K562 (cell line): ENCODE data around the gene PLEKHN1. TPM values are rescaled to one million over a fixed set of nuclear protein-coding genes. Genes with fewer than 3 reads are reported as not detected.

Experiments used
- AFF1 ChIP-seq, 2 experiments: fragments of 450-650 bp; IDR thresholded peaks; 2 replicates each; pipeline ENCODE4 v1.6.1; 2018; ENCODE audit warnings: mild to moderate bottlenecking in 2 of 2, low read depth in 1 of 2; ENCODE audit not compliant: partially characterized antibody in 2 of 2
- ATF7 ChIP-seq: fragments of 450-650 bp; IDR thresholded peaks from 2 replicates; pipeline ENCODE4 v1.7.1; 2014; ENCODE audit warnings: mild to moderate bottlenecking, moderate library complexity
- CHD1 ChIP-seq: fragments of 200-600 bp; sonication (generic); IDR thresholded peaks from one replicate; pipeline ENCODE4 v1.6.1; 2012; ENCODE audit warnings: mild to moderate bottlenecking, moderate library complexity, low read length, inconsistent platforms
- DPF2 ChIP-seq: fragments of 450-650 bp; IDR thresholded peaks from 2 replicates; pipeline ENCODE4 v1.6.1; 2016
- ETV6 ChIP-seq, 3 experiments: fragments of 150-350 bp in 1 of 3; sonication (generic) in 1 of 3; formaldehyde crosslinking in 1 of 3; IDR thresholded peaks; 2 replicates each; pipeline versions ENCODE4 v1.6.1 to v1.8.0; 2014 to 2022; ENCODE audit warnings: borderline replicate concordance in 2 of 3, low read depth in 2 of 3, antibody characterized with exemption in 1 of 3, low read length in 1 of 3, mild to moderate bottlenecking in 1 of 3, missing genetic modification reagents in 1 of 3
- GABPB1 ChIP-seq: sonication (generic); formaldehyde crosslinking; IDR thresholded peaks from 2 replicates; pipeline ENCODE4 v1.8.0; 2022; ENCODE audit warnings: mild to moderate bottlenecking, missing genetic modification reagents
- HINFP ChIP-seq: fragments of 450-650 bp; conservative IDR thresholded peaks from 2 replicates; pipeline ENCODE4 v1.6.1; 2016; ENCODE audit warnings: missing genetic modification characterization, low read depth, mild to moderate bottlenecking, control low read depth, missing compliant biosample characterization
- JUNB ChIP-seq: fragments of 450-650 bp; formaldehyde crosslinking; conservative IDR thresholded peaks from 2 replicates; pipeline ENCODE4 v1.4.0; 2020; ENCODE audit warnings: mild to moderate bottlenecking
- NFE2 ChIP-seq: IDR thresholded peaks from 2 replicates; pipeline ENCODE4 v1.6.1; 2014; ENCODE audit warnings: antibody characterized with exemption, low read depth
- NUFIP1 ChIP-seq: fragments of 450-650 bp; IDR thresholded peaks from 2 replicates; pipeline ENCODE4 v1.6.1; 2018; ENCODE audit not compliant: partially characterized antibody
- SAP30 ChIP-seq: fragments of 200-600 bp; sonication (generic); IDR thresholded peaks from 2 replicates; pipeline ENCODE4 v1.6.1; 2012; ENCODE audit warnings: borderline replicate concordance, low read depth, mild to moderate bottlenecking, moderate library complexity, low read length, control low read depth, inconsistent platforms; ENCODE audit not compliant: insufficient read depth, poor library complexity, severe bottlenecking
- SLC30A9 ChIP-seq: fragments of 250-450 bp; sonication (Bioruptor Pico); IDR thresholded peaks from 2 replicates; pipeline ENCODE4 v1.8.0; 2022; ENCODE audit warnings: mild to moderate bottlenecking, moderate library complexity
- SMARCA5 ChIP-seq: fragments of 450-650 bp; IDR thresholded peaks from 2 replicates; pipeline ENCODE4 v1.6.1; 2016
- STAT5A ChIP-seq: IDR thresholded peaks from 2 replicates; pipeline ENCODE4 v1.6.1; 2012; ENCODE audit warnings: low read length, inconsistent platforms, borderline replicate concordance
- ZMIZ1 ChIP-seq, 2 experiments: fragments of 150-350 bp in 1 of 2; IDR thresholded peaks; 2 replicates each; pipeline ENCODE4 v1.6.1; 2012 to 2016; ENCODE audit warnings: low read depth in 2 of 2, low read length in 2 of 2, mild to moderate bottlenecking in 1 of 2, moderate library complexity in 1 of 2
- ZNF583 ChIP-seq: fragments of 250-450 bp; sonication (Bioruptor Pico); IDR thresholded peaks from 2 replicates; pipeline ENCODE4 v1.4.0; 2020
- polyA plus RNA-seq, 8 experiments: library from polyadenylated mRNA; depleted of rRNA in 4 of 8; stranded (reverse) in 5 of 8; unstranded in 3 of 8; fragments of >200 nt; fragmentation: Nextera tagmentation in 2 of 8; fragmentation: Illumina TruSeq in 1 of 8; extraction: Ambion mirVana in 2 of 8; extraction: Trizol in 1 of 8; gene quantifications; 2 replicates each; pipeline versions ENCODE4 v1.2.1 to v1.2.3, GENCODE V29; 2011 to 2014; ENCODE audit warnings: inconsistent platforms in 1 of 8, missing spikeins in 1 of 8
- total RNA-seq, 7 experiments: library from RNA; depleted of rRNA in 6 of 7; stranded (reverse); fragments of >200 nt in 6 of 7; fragmentation: Illumina TruSeq in 2 of 7; extraction: Trizol in 2 of 7; gene quantifications; 2 replicates each; pipeline versions ENCODE4 v1.2.1 to v1.2.3, GENCODE V29; 2011 to 2021; ENCODE audit warnings: low replicate concordance in 1 of 7

PLEKHN1 gene
- total and polyA plus RNA-seq, 9 of the 15 experiments (the other 6 are each of a cell fraction or from before 2014, with no cell fraction given), result 0.07 to 1.5 (median 0.13) TPM; not detected in 2

DNA sequence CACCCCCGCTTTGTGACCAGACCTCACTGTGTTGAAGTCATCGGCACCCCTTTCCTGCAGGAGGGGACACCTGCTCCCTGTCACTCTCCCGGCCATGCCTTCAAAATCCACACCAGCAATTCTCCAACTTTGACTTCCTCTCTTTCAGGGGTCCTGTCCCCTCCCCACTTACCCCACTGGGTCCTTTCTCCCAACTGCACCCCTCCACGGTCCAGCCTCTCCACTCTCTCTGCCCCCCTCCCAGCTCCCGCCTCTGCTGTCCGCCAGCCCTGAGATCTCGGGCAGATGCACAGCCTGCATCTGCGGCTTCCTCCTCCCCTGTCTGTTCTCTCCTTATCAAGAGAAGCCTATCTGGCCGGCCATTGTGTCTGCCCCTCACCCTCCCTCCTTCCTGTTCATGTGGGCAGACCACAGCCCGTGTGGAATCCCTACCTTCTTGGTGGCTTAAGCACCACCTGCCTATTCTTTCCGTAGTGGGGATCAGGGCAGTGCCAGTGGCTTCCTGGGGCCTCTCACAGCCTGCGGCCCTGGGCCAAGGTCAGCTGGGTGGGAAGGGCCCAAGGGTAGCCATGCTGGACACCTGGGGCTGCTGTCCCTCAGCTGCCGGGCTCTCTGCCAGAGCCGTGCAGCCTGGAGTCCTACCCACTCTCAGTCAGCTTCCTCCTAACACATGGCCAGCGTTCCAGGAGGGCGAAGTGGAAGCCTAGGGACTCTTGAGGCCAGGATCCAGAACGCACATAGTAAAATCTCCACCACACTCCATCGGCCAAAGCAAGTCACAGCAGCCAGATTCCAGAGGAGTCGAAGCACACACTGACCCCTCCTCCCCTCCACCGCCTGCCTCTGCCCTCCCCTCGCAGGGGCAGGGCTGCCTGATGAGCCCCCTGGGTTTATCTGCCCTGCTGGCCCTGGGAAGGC lies 38.8 kb downstream of the PLEKHN1 start (continued):
- peak; percentile 56; the same call in 1 of the 2 replicates for TF ChIP-seq HINFP (tag)
- TF ChIP-seq CHD1, result no peak
- no peak for TF ChIP-seq NFE2
- TF ChIP-seq SMARCA5, result no peak
- peak; percentile 83 for TF ChIP-seq DPF2
- no peak for TF ChIP-seq JUNB (CRISPR knock-in tag)
- peak in 1 of 2 experiments; percentile 47 for TF ChIP-seq AFF1 (IDR thresholded peaks at IDR 0.05; ENCODE audit: low read depth in 1 of 2, partially characterized antibody in 2 of 2)
- TF ChIP-seq ATF7, result peak; percentile 47
- TF ChIP-seq ETV6 (IDR thresholded peaks at IDR 0.05; ENCODE audit: borderline replicate concordance in 1 of 2, low read depth in 2 of 2, low read length in 1 of 2), result no peak
- TF ChIP-seq ETV6 (CRISPR knock-in tag; IDR thresholded peaks at IDR 0.05; ENCODE audit: borderline replicate concordance), result no peak
- no peak for TF ChIP-seq SLC30A9
- peak; percentile 50 for TF ChIP-seq GABPB1 (CRISPR knock-in tag)
- no peak for TF ChIP-seq STAT5A
- TF ChIP-seq ZMIZ1 (IDR thresholded peaks at IDR 0.05; ENCODE audit: low read depth in 2 of 2, low read length in 2 of 2), result no peak
- no peak for TF ChIP-seq SAP30
- TF ChIP-seq NUFIP1, result no peak
- TF ChIP-seq ZNF583 (CRISPR knock-in tag), result peak; percentile 92; the same call in 1 of the 2 replicates
